Measurements from ENCODE around the gene SH3RF1.

The SH3RF1 gene

GRCh38 chr4:169133932-169134331, 136.8 kb downstream of the SH3RF1 start:
- no peak for DNase-seq (ENCODE audit: low read depth)

- DNase-seq (ENCODE audit: low read depth) = no peak
Observed at GRCh38 chr4:169132561-169133305, 138.0 kb downstream of the SH3RF1 start.

- no peak for DNase-seq (ENCODE audit: low read depth)
Observed at GRCh38 chr4:169131556-169132208, 139.1 kb downstream of the SH3RF1 start.

GRCh38 chr4:169128902-169129301, 141.9 kb downstream of the SH3RF1 start:
- DNase-seq (ENCODE audit: low read depth) = no peak

GRCh38 chr4:169127314-169127713, 143.4 kb downstream of the SH3RF1 start:
- no peak for DNase-seq (ENCODE audit: low read depth)

- no peak for DNase-seq (ENCODE audit: low read depth)
Observed at GRCh38 chr4:169124661-169125060, 146.1 kb downstream of the SH3RF1 start.

GRCh38 chr4:169122422-169122821, 148.3 kb downstream of the SH3RF1 start:
- no peak for DNase-seq (ENCODE audit: low read depth)

GRCh38 chr4:169121861-169122382, 148.8 kb downstream of the SH3RF1 start:
- DNase-seq (ENCODE audit: low read depth) = no peak

- DNase-seq (ENCODE audit: low read depth) = no peak
Observed at GRCh38 chr4:169120624-169121023, 150.1 kb downstream of the SH3RF1 start.

- DNase-seq (ENCODE audit: low read depth) = no peak
Observed at GRCh38 chr4:169119536-169119935, 151.2 kb downstream of the SH3RF1 start.

- no peak for DNase-seq (ENCODE audit: low read depth)
Observed at GRCh38 chr4:169117591-169118081, 153.1 kb downstream of the SH3RF1 start.

- no peak for DNase-seq (ENCODE audit: low read depth)
Observed at GRCh38 chr4:169116270-169116901, 154.4 kb downstream of the SH3RF1 start.

- DNase-seq (ENCODE audit: low read depth) = no peak
Observed at GRCh38 chr4:169115897-169116254, 154.9 kb downstream of the SH3RF1 start.

- no peak for DNase-seq (ENCODE audit: low read depth)
Observed at GRCh38 chr4:169115144-169115896, 155.4 kb downstream of the SH3RF1 start.

GRCh38 chr4:169114341-169114974, 156.3 kb downstream of the SH3RF1 start:
- no peak for DNase-seq (ENCODE audit: low read depth)

- no peak for DNase-seq (ENCODE audit: low read depth)
Observed at GRCh38 chr4:169110633-169111032, 160.1 kb downstream of the SH3RF1 start.

GRCh38 chr4:169109035-169109675, 161.6 kb downstream of the SH3RF1 start:
- no peak for DNase-seq (ENCODE audit: low read depth)

GRCh38 chr4:169108303-169108702, 162.5 kb downstream of the SH3RF1 start:
- no peak for DNase-seq (ENCODE audit: low read depth)

- DNase-seq (ENCODE audit: low read depth) = no peak
Observed at GRCh38 chr4:169107528-169107927, 163.2 kb downstream of the SH3RF1 start.

- no peak for DNase-seq (ENCODE audit: low read depth)
Observed at GRCh38 chr4:169106696-169107229, 164.0 kb downstream of the SH3RF1 start.

- DNase-seq (ENCODE audit: low read depth) = no peak
Observed at GRCh38 chr4:169105620-169106019, 165.1 kb downstream of the SH3RF1 start.

Data from stimulated activated CD8-positive, alpha-beta memory T cell treated with anti-CD3 and anti-CD28 coated beads, Interleukin-7, amount 100 ng/mL, for 24 hours (primary cell).